PC-3 (cell line): ENCODE data around the gene SCGB1C1. TPM values are rescaled to one million over a fixed set of nuclear protein-coding genes. Genes with fewer than 3 reads are reported as not detected.

Experiments used
- ATAC-seq: fragments of 200-7000 bp; cut with Tn5 transposase; 2 replicates; pipeline ENCODE4 v1.9.1; 2020; ENCODE audit warnings: mild to moderate bottlenecking, moderate library complexity
- BruUV-seq: library from RNA; stranded (reverse); fragments of 400-500 nt; replicated peaks from 2 replicates; lab custom pipeline; 2021; lab: Mats Ljungman, UMichigan
- CTCF ChIA-PET: fragments of 300-600 bp; sonication (Branson Sonifier 250); formaldehyde crosslinking; loops from one replicate; lab custom pipeline; 2022; ENCODE audit warnings: antibody characterized with exemption; lab: Charles Lee
- POLR2A ChIA-PET: fragments of 300-600 bp; sonication (Branson Sonifier 250); formaldehyde crosslinking; loops from one replicate; lab custom pipeline; 2022; ENCODE audit warnings: antibody characterized with exemption; ENCODE audit not compliant: unreplicated experiment; lab: Charles Lee
- DNase-seq: peaks from one replicate; pipeline ENCODE4 v3.0.0-alpha.2; 2015
- H2AFZ ChIP-seq: fragments of 300-600 bp; sonication (generic); 2 replicates; pipeline ENCODE4 v1.6.0; 2016; ENCODE audit warnings: antibody characterized with exemption, low read length
- H3F3A ChIP-seq: fragments of 300-600 bp; sonication (generic); one replicate; pipeline ENCODE4 v1.6.0; 2017; ENCODE audit warnings: antibody characterized with exemption, low read length, control low read depth, mild to moderate bottlenecking; ENCODE audit not compliant: unreplicated experiment
- H3K27ac ChIP-seq: fragments of 300-600 bp; sonication (generic); 2 replicates; pipeline ENCODE4 v1.5.1; 2016; ENCODE audit warnings: mild to moderate bottlenecking, low read length
- H3K27me3 ChIP-seq: fragments of 300-600 bp; sonication (generic); 2 replicates; pipeline ENCODE4 v1.6.1; 2016; ENCODE audit warnings: low read length, mixed read lengths
- H3K36me3 ChIP-seq: fragments of 300-600 bp; sonication (generic); 2 replicates; pipeline ENCODE4 v1.6.1; 2016; ENCODE audit warnings: low read depth, mixed run types, low read length, mixed read lengths
- H3K4me1 ChIP-seq: fragments of 300-600 bp; sonication (generic); 2 replicates; pipeline ENCODE4 v1.5.1; 2016; ENCODE audit warnings: low read length; ENCODE audit not compliant: insufficient read depth
- H3K4me2 ChIP-seq: fragments of 300-600 bp; sonication (generic); 2 replicates; pipeline ENCODE4 v1.6.0; 2016; ENCODE audit warnings: low read length
- H3K4me3 ChIP-seq: fragments of 300-600 bp; sonication (generic); 2 replicates; pipeline ENCODE4 v1.5.1; 2016; ENCODE audit warnings: mild to moderate bottlenecking, low read length, mixed read lengths
- H3K79me2 ChIP-seq: fragments of 300-600 bp; sonication (generic); 2 replicates; pipeline ENCODE4 v1.6.1; 2017; ENCODE audit warnings: low read length, mixed read lengths
- H3K9ac ChIP-seq: fragments of 300-600 bp; sonication (generic); 2 replicates; pipeline ENCODE4 v1.6.0; 2016; ENCODE audit warnings: mild to moderate bottlenecking, low read length
- H3K9me2 ChIP-seq: fragments of 300-600 bp; sonication (generic); replicated peaks from 2 replicates; pipeline ENCODE4 v1.6.1; 2016; ENCODE audit warnings: mixed run types, low read length, mixed read lengths
- H3K9me3 ChIP-seq: fragments of 300-600 bp; sonication (generic); 2 replicates; pipeline ENCODE4 v1.6.1; 2016; ENCODE audit warnings: low read length, mixed read lengths
- H4K20me1 ChIP-seq: fragments of 300-600 bp; sonication (generic); 2 replicates; pipeline ENCODE4 v1.6.1; 2016; ENCODE audit warnings: low read length, mixed read lengths
- EZH2 ChIP-seq: fragments of 300-600 bp; sonication (generic); IDR thresholded peaks from one replicate; pipeline ENCODE4 v1.6.1; 2017; ENCODE audit warnings: antibody characterized with exemption, mild to moderate bottlenecking, low read length; ENCODE audit not compliant: unreplicated experiment
- EZH2phosphoT487 ChIP-seq: fragments of 300-600 bp; sonication (generic); IDR thresholded peaks from 2 replicates; pipeline ENCODE4 v1.6.1; 2018; ENCODE audit warnings: mild to moderate bottlenecking, antibody characterized with exemption, low read length, borderline replicate concordance
- intact Hi-C: fragments of 100-400 bp; cut with micrococcal nuclease; formaldehyde crosslinking; loops from 2 replicates; pipeline ENCODE4 v1.9.0; 2023
- total RNA-seq: library from RNA; depleted of rRNA; stranded (reverse); fragments of >200 nt; gene quantifications from 2 replicates; pipeline ENCODE4 v1.2.3, GENCODE V29; 2014
- TF ChIP-seq, protein P1 (sequence below): fragments of 300-600 bp; sonication (generic); conservative IDR thresholded peaks from 2 replicates; pipeline ENCODE4 v1.5.1; 2017; ENCODE audit warnings: antibody characterized with exemption, low read depth, mild to moderate bottlenecking, low read length

The SCGB1C1 gene
- total RNA-seq, 1 experiment from 2014 or later, result not detected

DNA sequence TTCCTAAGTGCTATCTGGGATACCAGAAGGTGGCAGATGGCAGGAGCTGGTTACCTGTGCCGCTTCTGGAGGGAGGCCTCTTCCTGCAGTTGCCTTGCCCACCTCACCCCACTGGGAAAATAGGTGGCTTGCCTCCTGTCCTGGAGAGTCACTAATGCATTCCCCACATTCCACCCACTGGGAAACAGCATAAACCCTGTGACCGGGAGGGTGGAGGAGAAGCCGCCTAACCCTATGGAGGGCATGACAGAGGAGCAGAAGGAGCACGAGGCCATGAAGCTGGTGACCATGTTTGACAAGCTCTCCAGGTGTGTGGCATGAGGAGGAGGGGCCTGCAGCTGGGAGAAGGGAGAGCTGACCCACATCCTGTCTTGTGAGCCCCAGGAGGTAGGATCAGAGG, 20.2 kb downstream of the SCGB1C1 start:
- H3K9ac ChIP-seq, result no peak overlapping the region
- H3K27ac ChIP-seq, result no peak overlapping the region
- CTCF ChIA-PET, result no interaction called here
- no peak for ATAC-seq
- no peaks in the 10 kb centered on the region for H3K9me2 ChIP-seq
- peaks cover 15% of the 10 kb centered on the region for H3K4me1 ChIP-seq
- no peaks in the 10 kb centered on the region for H3K27me3 ChIP-seq
- no peak overlapping the region for H2AFZ ChIP-seq
- POLR2A ChIA-PET, result no interaction called here
- H3F3A ChIP-seq, result no peaks in the 10 kb centered on the region
- H3K79me2 ChIP-seq, result peaks cover 35% of the 10 kb centered on the region
- no TSS peak for BruUV-seq
- intact Hi-C loops, result no loop called here
- no peaks in the 10 kb centered on the region for H4K20me1 ChIP-seq
- H3K4me3 ChIP-seq, result no peak overlapping the region
- H3K4me2 ChIP-seq, result no peak overlapping the region
- DNase-seq, result no peak
- no peaks in the 10 kb centered on the region for H3K9me3 ChIP-seq
- H3K36me3 ChIP-seq, result peaks cover 46% of the 10 kb centered on the region
- TF ChIP-seq EZH2phosphoT487 (no peak), EZH2 (no peak)
- TF ChIP-seq, protein P1, sequence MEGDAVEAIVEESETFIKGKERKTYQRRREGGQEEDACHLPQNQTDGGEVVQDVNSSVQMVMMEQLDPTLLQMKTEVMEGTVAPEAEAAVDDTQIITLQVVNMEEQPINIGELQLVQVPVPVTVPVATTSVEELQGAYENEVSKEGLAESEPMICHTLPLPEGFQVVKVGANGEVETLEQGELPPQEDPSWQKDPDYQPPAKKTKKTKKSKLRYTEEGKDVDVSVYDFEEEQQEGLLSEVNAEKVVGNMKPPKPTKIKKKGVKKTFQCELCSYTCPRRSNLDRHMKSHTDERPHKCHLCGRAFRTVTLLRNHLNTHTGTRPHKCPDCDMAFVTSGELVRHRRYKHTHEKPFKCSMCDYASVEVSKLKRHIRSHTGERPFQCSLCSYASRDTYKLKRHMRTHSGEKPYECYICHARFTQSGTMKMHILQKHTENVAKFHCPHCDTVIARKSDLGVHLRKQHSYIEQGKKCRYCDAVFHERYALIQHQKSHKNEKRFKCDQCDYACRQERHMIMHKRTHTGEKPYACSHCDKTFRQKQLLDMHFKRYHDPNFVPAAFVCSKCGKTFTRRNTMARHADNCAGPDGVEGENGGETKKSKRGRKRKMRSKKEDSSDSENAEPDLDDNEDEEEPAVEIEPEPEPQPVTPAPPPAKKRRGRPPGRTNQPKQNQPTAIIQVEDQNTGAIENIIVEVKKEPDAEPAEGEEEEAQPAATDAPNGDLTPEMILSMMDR, result no peak

DNA sequence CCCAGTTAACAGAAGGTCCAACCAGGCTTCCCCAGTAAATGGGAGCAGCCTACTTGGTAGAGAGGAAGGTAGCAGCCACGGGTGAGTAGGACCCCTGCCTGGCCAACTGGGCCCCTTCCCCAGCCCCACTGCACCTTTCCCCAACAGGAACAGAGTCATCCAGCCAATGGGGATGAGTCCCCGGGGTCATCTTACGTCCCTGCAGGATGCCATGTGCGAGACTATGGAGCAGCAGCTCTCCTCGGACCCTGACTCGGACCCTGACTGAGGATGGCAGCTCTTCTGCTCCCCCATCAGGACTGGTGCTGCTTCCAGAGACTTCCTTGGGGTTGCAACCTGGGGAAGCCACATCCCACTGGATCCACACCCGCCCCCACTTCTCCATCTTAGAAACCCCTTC, 21.2 kb downstream of the SCGB1C1 start:
- intact Hi-C loops, result no loop called here
- Histone ChIP-seq H3K9me2 (no peaks in the 10 kb centered on the region), H3F3A (no peaks in the 10 kb centered on the region), H3K4me1 (peaks cover 15% of the 10 kb centered on the region), H3K4me3 (no peak overlapping the region), H3K36me3 (peaks cover 46% of the 10 kb centered on the region), H2AFZ (no peak overlapping the region), H3K9ac (no peak overlapping the region), H3K27me3 (no peaks in the 10 kb centered on the region), H3K4me2 (no peak overlapping the region), H3K79me2 (peaks cover 25% of the 10 kb centered on the region), H3K27ac (no peak overlapping the region), H4K20me1 (no peaks in the 10 kb centered on the region), H3K9me3 (no peaks in the 10 kb centered on the region)
- POLR2A ChIA-PET, result no interaction called here
- BruUV-seq, result no TSS peak
- DNase-seq (no peak), ATAC-seq (no peak)
- TF ChIP-seq, protein P1, result no peak
- TF ChIP-seq EZH2, result no peak
- no peak for TF ChIP-seq EZH2phosphoT487
- CTCF ChIA-PET, result no interaction called here

DNA sequence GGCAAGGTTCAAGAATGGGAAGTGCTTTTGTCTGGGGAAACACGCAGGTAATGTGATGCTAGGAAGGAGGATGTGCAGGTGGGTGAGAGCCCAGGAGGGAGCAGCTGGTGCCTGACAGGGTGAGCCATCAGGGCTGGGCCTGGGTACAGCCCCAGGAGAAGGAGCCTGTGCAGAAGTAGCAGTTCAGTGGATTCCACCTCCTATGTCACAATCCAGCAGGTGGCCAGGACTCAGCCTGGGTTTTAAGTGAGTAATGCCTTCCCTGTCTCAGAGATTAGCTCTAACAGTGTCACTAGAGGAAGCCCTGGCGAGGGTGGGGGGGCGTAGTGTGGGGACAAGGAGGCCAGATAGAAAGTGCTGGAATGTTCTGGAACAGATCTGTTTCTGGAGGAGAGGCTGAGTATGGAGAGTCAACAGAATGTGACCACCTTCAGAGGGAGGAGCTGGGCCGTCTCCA, 22.7 kb downstream of the SCGB1C1 start:
- ATAC-seq, result peak; percentile 47
- Histone ChIP-seq H3K27ac (no peak overlapping the region), H3K79me2 (peaks cover 10% of the 10 kb centered on the region), H3K4me2 (no peak overlapping the region), H3K36me3 (peaks cover 34% of the 10 kb centered on the region), H2AFZ (no peak overlapping the region), H3F3A (no peaks in the 10 kb centered on the region), H3K4me1 (peaks cover 2% of the 10 kb centered on the region), H4K20me1 (no peaks in the 10 kb centered on the region), H3K9me2 (no peaks in the 10 kb centered on the region), H3K4me3 (no peak overlapping the region), H3K9me3 (no peaks in the 10 kb centered on the region), H3K27me3 (no peaks in the 10 kb centered on the region), H3K9ac (no peak overlapping the region)
- intact Hi-C loops, result no loop called here
- BruUV-seq, result no TSS peak
- TF ChIP-seq EZH2phosphoT487 (no peak), EZH2 (no peak)
- DNase-seq, result no peak
- CTCF ChIA-PET, result no interaction called here
- POLR2A ChIA-PET, result interaction anchor here (0.6 kb wide), 1 partner anchor 8 kb away, joined by 4 read pairs; the partner anchor contains the start of genes BET1L and RIC8A
